HS-5 (cell line): ENCODE data around the gene POMZP3.
"Not testable (repeated sequence)": the region's sequence is repeated elsewhere in the genome, so short reads cannot be mapped to it uniquely, and the experiment has no call there.

Experiments
- DNase-seq: peaks from one replicate; pipeline ENCODE4 v3.0.0-alpha.2; 2012; ENCODE audit warnings: low read depth

The POMZP3 gene

DNA sequence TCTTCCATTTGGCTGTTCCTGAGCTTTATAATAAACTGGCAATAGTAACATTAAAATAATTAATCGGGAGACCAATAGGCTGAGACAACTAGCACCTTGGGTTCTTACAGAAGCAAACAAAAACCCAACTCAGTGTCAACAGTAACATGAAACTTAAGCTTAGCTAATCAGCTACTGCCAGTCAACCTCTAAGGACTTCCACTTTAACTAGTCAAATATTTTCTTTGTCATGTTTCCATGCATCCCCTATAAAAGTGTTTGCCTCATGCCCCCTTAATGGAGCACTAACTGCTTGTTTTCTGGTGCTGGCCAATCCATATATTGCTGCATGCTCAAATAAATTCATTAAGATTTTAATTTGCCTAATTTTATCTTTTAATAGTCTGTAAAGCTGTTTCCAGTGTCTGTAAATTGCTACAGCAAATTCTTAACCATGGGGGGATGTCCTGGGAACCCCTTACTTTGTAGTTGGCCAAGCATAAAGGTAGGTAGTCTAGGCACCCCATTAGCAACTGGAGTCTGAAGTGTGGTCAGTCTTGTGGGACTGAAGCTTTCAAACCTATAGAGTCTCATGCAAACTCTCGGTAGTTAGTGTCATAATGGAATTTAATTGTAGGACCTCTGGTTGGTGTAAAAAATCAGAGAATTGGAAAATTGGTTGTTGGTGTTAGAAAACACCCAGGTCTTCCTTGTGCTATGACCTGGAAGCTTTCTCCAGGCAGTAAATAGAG, 40.3 kb downstream of the POMZP3 start:
- not testable (repeated sequence) for DNase-seq

DNA sequence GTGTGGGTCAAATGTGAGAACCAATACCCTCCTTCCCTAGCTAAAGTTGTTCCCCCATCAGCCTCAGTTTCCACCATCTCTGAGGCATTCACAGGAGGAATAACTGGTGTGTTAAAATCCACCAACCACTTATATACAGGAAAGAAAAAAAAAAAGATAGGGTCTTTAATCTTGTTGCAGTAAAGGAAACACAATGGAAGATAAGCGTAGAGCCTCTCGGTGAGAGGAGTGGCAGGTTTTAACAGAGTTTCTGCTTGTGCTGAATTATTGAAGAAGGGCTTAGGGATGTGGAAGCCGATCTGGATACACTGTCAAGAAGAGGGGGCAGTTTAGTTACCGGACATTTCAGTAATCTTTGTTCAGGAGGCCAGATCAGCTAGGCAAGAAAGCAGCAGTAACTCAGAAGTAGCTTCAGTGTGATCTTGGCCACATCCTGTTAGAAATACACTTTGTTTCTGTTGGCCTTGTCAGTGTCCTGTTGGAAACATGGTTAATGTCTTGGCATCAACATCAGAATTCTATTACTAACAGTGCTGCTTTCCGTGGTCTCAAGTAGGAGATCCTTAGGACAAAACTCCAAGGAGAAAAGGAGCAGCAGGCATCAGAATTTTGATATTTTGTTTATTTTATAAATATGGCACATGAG, 43.3 kb downstream of the POMZP3 start:
- DNase-seq: not testable (repeated sequence)

DNA sequence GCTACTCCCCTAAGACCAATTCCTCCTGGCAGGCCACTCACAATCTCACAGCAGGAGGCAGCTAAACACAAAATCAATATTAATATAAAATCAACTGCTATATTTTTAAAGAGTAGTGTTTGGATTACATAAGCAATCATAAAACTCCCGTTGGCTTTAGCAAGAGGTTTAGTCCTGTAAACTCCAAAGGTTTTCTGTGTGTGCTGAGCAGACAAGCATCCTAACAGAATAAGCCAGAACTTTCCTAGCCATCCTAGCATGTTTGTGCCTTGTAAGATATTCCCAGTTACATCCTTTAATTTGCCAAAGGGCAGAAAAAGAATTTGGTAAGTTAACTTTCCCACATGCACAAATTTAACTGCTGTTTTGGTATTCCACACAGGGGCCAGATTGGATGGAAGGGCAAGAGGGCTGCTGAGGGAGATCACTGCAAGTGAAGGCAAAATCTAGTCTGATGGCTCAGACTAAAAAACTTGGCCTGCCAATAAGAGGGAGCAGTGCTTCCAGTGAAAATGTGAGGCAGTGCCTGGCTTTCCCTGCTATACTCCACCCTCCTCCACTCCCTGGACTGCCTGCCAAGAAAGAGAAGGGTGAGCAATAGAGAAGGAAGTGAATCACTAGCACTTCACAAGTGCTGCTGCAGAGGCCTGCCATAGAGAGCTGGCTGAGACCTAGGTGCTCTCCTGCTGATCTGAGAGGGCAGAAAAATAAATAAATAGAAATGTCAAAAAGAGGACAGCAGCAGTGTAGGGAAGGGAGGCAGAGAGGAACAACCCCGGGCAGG, 44.0 kb downstream of the POMZP3 start:
- peak; percentile 15 for DNase-seq

DNA sequence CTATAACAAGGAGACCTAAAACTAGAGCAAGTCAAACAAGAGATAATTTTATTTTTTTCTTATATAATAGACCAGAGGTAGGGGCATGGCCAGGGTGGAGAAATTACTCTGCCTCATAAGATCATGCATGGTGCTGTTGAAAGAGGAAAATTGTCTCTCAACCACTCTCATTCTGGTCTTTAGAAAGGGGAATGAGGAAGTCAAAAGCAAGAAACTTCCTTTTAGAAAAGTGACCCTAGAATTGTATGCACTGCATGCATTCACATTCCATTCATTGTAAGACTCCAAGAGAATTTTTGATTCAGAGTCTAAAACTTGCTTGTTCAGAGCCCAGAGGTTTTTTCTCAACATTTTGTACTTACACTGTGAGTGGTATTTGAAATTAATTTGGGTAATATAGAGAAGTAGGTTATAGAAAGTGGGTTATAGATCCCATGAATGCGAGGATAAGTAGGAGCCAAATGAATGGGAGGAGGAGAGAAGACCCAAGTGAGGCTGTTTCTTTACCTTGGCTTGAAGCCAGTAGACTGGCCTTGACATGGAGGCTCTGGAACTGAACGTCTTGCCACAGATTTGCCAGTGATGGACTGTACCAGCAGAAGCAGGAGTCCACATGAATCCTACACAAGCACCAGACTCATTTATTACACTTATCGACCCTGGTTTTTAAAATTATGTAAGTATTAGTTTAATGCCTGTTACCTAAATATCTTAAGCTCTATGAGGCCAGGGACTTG, 51.0 kb downstream of the POMZP3 start:
- DNase-seq: not testable (repeated sequence)

DNA sequence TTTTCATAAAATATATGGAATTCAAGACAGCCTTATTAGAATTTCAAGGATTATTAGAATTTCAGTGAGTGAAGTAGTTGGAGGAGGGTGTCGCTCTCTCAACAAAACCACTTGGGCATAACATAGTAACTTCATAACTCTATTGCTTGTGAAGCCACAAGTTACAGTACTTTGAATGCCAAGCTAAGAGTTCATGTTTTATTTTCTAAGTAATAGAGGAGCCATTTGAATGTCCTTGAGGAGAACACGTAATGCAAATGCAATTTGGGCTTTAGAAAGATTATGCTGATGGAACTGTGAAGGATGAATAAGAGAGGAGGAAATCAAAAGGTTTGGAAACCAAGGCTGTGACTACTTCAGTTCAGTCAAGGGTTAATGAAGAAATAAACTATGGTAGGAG, 51.6 kb downstream of the POMZP3 start:
- DNase-seq: not testable (repeated sequence)

DNA sequence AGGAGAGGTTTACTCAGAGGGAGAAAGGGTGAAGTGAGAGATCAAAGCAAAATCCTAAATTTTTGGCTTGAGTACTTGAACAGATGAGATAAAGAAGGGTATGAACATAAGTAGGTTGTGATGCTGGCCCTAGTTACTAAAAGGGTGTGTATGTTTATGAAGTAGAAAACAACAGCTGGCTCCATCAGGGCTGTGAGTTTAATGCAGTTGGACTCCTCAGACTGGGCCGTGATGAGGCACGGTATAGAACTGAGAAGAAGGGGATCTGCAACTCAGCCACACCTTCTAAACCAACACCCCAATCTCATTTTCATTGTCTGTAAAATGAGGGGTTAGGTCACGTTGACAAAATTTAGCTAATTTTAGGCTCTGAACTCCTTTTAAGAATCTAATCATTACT, 54.8 kb downstream of the POMZP3 start:
- not testable (repeated sequence) for DNase-seq

DNA sequence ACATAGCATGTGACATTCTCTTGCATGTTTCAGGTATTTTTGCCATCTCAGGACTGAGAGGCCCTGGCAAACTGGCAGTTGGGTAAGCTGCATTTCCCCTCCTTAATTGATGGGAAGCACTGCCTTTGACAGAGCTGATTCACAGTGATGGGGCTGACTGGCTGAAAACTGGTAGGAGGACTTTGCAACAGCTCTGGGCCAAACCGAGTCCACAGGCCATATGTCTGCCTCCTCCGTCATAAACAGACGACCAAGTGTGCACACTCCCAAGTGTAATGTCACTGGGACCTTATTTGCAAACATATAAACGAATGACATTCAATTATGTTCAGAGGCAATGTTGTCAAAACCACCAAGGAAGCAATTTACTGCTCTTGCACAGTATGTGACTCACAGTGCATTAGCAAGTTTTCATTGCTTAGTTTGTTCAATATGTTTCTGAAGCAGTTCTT, 56.7 kb downstream of the POMZP3 start:
- not testable (repeated sequence) for DNase-seq

DNA sequence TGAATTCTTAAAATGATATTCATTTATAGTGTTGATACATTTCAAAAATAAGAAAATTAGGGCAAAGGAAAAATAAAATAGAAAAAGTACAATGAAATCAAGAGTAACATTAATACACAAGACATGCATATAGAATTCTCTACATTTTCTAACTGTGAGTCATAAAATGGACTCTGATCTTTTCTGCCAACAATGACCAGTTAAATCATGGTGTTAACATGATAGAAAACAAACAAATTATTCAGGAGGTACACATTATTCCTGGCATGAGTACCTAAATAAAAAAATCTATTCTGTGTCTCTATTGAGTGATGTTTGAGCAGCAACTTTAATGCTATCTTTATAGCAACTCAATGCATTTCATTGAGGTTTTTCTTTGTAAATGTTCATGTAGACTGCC, 58.3 kb downstream of the POMZP3 start:
- DNase-seq: not testable (repeated sequence)

DNA sequence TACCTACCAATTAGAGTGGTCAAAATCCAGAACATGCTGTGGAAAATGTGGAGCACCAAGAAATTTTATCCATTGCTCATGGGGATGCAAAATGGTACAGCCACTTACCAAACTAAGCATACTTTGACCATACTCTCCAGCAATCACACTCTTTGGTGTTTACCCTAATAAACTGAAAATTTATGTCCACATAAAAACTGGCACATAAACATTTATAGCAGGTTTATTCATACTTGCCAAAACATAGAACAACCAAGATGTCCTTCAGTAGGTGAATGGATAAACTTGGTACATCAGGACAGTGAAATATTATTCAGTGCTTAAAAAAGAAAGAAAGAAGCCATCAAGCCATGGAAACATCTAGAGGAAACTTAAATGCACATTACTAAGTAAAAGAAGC, 59.3 kb downstream of the POMZP3 start:
- not testable (repeated sequence) for DNase-seq

DNA sequence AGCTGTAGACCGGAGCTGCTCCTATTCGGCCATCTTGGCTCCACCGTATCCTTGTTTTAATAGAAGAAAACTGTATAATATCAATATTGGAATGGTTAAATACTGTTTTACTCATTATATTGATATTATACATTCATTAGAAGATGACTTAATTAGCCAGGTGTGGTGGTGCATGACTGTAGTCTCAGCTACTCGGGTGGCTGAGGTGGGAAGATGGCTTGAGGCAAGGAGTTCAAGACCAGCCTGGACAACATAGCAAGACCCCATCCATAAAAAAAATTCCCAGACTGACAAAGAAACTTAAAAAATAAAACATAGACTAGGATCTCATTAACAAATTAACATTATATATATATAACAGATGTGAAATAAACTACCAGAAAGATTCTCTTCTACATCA, 59.8 kb downstream of the POMZP3 start:
- DNase-seq: not testable (repeated sequence)

DNA sequence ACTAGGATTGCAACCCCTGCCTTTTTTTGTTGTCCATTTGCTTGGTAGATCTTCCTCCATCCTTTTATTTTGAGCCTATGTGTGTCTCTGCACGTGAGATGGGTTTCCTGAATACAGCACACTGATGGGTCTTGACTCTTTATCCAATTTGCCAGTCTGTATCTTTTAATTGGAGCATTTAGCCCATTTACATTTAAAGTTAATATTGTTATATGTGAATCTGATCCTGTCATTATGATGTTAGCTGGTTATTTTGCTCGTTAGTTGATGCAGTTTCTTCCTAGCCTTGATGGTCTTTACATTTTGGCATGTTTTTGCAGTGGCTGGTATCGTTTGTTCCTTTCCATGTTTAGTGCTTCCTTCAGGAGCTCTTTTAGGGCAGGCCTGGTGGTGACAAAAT, 62.1 kb downstream of the POMZP3 start:
- DNase-seq: not testable (repeated sequence)

DNA sequence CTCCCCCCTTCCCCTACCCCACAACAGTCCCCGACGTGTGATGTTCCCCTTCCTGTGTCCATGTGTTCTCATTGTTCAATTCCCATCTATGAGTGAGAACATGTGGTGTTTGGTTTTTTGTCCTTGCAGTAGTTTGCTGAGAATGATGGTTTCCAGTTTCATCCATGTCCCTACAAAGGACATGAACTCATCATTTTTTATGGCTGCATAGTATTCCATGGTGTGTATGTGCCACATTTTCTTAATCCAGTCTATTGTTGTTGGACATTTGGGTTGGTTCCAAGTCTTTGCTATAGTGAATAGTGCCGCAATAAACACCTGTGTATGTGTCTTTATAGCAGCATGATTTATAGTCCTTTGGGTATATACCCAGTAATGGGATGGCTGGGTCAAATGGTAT, 65.7 kb downstream of the POMZP3 start:
- DNase-seq: not testable (repeated sequence)

DNA sequence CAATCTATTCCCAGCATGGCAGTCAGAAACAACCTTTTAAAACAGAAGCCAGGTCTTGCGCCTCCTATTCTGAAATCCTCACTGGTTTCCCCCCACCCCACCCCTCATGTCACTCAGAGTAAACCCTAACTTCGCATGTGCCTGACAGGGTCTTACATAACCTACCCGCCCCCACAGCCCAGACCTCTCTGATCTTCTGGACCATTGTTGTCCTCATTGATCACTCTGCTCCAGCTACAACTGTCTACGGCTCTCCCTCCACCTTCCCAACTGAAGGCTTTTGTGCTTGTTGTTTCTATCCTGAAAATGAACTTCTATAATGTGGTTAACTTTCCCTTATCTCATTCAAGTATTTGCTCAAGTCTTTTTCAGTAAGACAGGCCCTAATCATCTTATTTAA, 66.9 kb downstream of the POMZP3 start:
- not testable (repeated sequence) for DNase-seq
